Erythroblast (primary cell): ENCODE data around the gene EML1.

Experiments used
- GATA1 ChIP-seq: IDR thresholded peaks from 2 replicates; pipeline ENCODE4 v1.6.1; 2011; ENCODE audit warnings: low read depth, mild to moderate bottlenecking, control low read depth, low read length, moderate library complexity
- POLR2A ChIP-seq: IDR thresholded peaks from 2 replicates; pipeline ENCODE4 v1.6.1; 2011; ENCODE audit warnings: mild to moderate bottlenecking, low read length

GRCh38 chr14:99940064-99940463 is 146.9 kb downstream of the EML1 start:
- no peak for TF ChIP-seq POLR2A
- TF ChIP-seq GATA1: no peak
